ENCODE results near the gene FECH.

The FECH gene

DNA sequence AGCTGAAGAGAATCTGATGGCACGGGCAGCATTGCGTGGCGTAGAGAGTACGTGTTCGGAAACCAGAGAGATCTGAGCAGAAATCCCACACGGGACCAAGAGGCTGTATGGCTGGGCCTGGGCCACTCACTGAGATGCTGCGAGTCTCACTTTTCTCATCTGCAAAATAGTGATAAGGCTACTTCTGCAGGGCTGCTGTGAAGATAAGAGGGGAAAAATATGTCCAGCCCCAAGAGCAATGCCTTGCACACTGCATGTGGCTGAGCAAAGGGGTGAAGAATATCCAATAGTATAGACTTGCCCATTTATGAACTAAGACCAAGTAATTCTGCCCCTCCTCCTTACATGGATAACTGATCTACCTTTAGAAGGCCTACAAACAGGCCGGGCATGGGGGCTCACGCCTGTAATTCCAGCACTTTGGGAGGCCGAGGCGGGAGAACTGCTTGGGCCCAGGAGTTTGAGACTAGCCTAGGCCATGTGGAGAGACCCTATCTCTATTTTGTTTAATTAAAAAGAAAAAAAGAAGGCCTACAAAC, 3.1 kb downstream of the FECH start:
- no peak overlapping the region for H2BK12ac ChIP-seq (ENCODE audit: low read length in 2 of 2)
- H3K4me2 ChIP-seq (ENCODE audit: low read length, poor library complexity, severe bottlenecking): no peak overlapping the region

GRCh38 chr18:57581301-57581934, 5.1 kb downstream of the FECH start:
- no peaks in the 10 kb centered on the region for H3K9me3 ChIP-seq (ENCODE audit: control insufficient read depth, low read length)
- no peak overlapping the region for H2BK5ac ChIP-seq (ENCODE audit: low read depth, low read length, poor library complexity, severe bottlenecking)
- no peak overlapping the region for H4K8ac ChIP-seq (ENCODE audit: low read length)
- H3K23ac ChIP-seq (ENCODE audit: low read length in 2 of 2): no peak overlapping the region
- no peak overlapping the region for H3K18ac ChIP-seq (ENCODE audit: low read depth in 1 of 2, low read length in 2 of 2)
- no peak overlapping the region for H3K27ac ChIP-seq (ENCODE audit: low read length, poor library complexity, severe bottlenecking)
- H3K4me1 ChIP-seq (ENCODE audit: control insufficient read depth, insufficient read depth, low read depth, low read length): peaks cover 5% of the 10 kb centered on the region
- H2BK120ac ChIP-seq (ENCODE audit: low read depth, low read length): no peak overlapping the region
- H3K79me1 ChIP-seq (replicated peaks; ENCODE audit: low read length, poor library complexity, severe bottlenecking): peaks cover 26% of the 10 kb centered on the region
- no peak overlapping the region for H3K14ac ChIP-seq (ENCODE audit: low read length in 2 of 2)
- H2BK15ac ChIP-seq (ENCODE audit: low read depth, poor library complexity, severe bottlenecking): no peak overlapping the region
- H3K4me3 ChIP-seq (ENCODE audit: insufficient read depth in 1 of 2, low read depth in 1 of 2, low read length in 2 of 2): no peak overlapping the region
- H2BK12ac ChIP-seq (ENCODE audit: low read length in 2 of 2): no peak overlapping the region
- no peak for DNase-seq
- no peak overlapping the region for H3K4ac ChIP-seq (ENCODE audit: low read depth in 1 of 2, low read length in 2 of 2)
- no peak overlapping the region for H3K4me2 ChIP-seq (ENCODE audit: low read length, poor library complexity, severe bottlenecking)
- H3K27me3 ChIP-seq (ENCODE audit: control insufficient read depth in 1 of 2, insufficient read depth in 1 of 2, low read length in 2 of 2): no peaks in the 10 kb centered on the region
- no peak overlapping the region for H2AFZ ChIP-seq (ENCODE audit: low read depth, low read length)
- WGBS: 94% methylated on average over 4 of the region's 5 CpGs
- no peak overlapping the region for H2AK5ac ChIP-seq (ENCODE audit: low read length, severe bottlenecking)
- H3K36me3 ChIP-seq (ENCODE audit: control insufficient read depth in 1 of 2, insufficient read depth in 2 of 2, low read depth in 1 of 2, low read length in 2 of 2): peaks cover 24 to 50% of the 10 kb centered on the region in 2 experiments
- no peak overlapping the region for H3K9ac ChIP-seq (ENCODE audit: low read length)
- H4K91ac ChIP-seq (ENCODE audit: low read length): no peak overlapping the region

More for the DNA sequence above, 3.1 kb downstream of the FECH start:
- Histone ChIP-seq H3K27me3 (ENCODE audit: control insufficient read depth in 1 of 2, insufficient read depth in 1 of 2, low read length in 2 of 2) (no peaks in the 10 kb centered on the region), H3K9me3 (ENCODE audit: control insufficient read depth, low read length) (no peaks in the 10 kb centered on the region), H2BK120ac (ENCODE audit: low read depth, low read length) (no peak overlapping the region), H3K9ac (ENCODE audit: low read length) (no peak overlapping the region), H2BK15ac (ENCODE audit: low read depth, poor library complexity, severe bottlenecking) (no peak overlapping the region), H3K14ac (ENCODE audit: low read length in 2 of 2) (no peak overlapping the region), H2AFZ (ENCODE audit: low read depth, low read length) (no peak overlapping the region), H2AK5ac (ENCODE audit: low read length, severe bottlenecking) (no peak overlapping the region), H3K27ac (ENCODE audit: low read length, poor library complexity, severe bottlenecking) (no peak overlapping the region), H3K18ac (ENCODE audit: low read depth in 1 of 2, low read length in 2 of 2) (no peak overlapping the region), H3K4me3 (ENCODE audit: insufficient read depth in 1 of 2, low read depth in 1 of 2, low read length in 2 of 2) (no peak overlapping the region), H4K91ac (ENCODE audit: low read length) (no peak overlapping the region), H3K4me1 (ENCODE audit: control insufficient read depth, insufficient read depth, low read depth, low read length) (peaks cover 7% of the 10 kb centered on the region), H3K36me3 (ENCODE audit: control insufficient read depth in 1 of 2, insufficient read depth in 2 of 2, low read depth in 1 of 2, low read length in 2 of 2) (peaks cover 20 to 33% of the 10 kb centered on the region in 2 experiments), H2BK5ac (ENCODE audit: low read depth, low read length, poor library complexity, severe bottlenecking) (no peak overlapping the region), H3K79me1 (replicated peaks; ENCODE audit: low read length, poor library complexity, severe bottlenecking) (peaks cover 24% of the 10 kb centered on the region), H3K4ac (ENCODE audit: low read depth in 1 of 2, low read length in 2 of 2) (no peak overlapping the region), H4K8ac (ENCODE audit: low read length) (no peak overlapping the region), H3K23ac (ENCODE audit: low read length in 2 of 2) (no peak overlapping the region)
- no peak for DNase-seq
- 94% methylated on average over 9 of the region's 11 CpGs for WGBS

DNA sequence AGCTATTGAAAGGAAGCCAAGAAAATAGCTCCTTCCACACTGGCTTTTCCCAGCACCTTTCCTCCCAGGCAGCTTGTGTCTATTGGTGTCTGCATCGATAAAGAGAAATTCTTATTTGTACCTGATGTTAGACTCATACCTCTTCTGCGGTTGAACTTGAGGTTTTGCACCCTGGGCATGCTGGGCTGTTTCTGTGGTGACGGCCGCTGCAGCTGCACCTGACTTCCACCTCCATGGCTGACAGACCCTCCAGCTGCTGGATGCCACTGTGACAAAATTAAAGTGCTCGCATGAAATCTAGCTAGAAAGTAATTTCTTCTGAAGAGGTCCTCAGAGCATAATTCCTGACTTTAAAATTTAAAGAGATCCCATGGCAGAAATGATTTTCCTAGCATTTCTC, 6.6 kb downstream of the FECH start:
- Histone ChIP-seq H3K9me3 (ENCODE audit: control insufficient read depth, low read length) (no peaks in the 10 kb centered on the region), H3K4me2 (ENCODE audit: low read length, poor library complexity, severe bottlenecking) (no peak overlapping the region), H3K4ac (ENCODE audit: low read depth in 1 of 2, low read length in 2 of 2) (no peak overlapping the region), H3K27ac (ENCODE audit: low read length, poor library complexity, severe bottlenecking) (no peak overlapping the region), H2AFZ (ENCODE audit: low read depth, low read length) (no peak overlapping the region), H3K4me1 (ENCODE audit: control insufficient read depth, insufficient read depth, low read depth, low read length) (peaks cover 1% of the 10 kb centered on the region), H3K4me3 (ENCODE audit: insufficient read depth in 1 of 2, low read depth in 1 of 2, low read length in 2 of 2) (no peak overlapping the region), H3K23ac (ENCODE audit: low read length in 2 of 2) (no peak overlapping the region), H2AK5ac (ENCODE audit: low read length, severe bottlenecking) (no peak overlapping the region), H4K91ac (ENCODE audit: low read length) (no peak overlapping the region), H3K9ac (ENCODE audit: low read length) (no peak overlapping the region), H2BK5ac (ENCODE audit: low read depth, low read length, poor library complexity, severe bottlenecking) (no peak overlapping the region), H2BK12ac (ENCODE audit: low read length in 2 of 2) (no peak overlapping the region), H3K14ac (ENCODE audit: low read length in 2 of 2) (no peak overlapping the region), H3K27me3 (ENCODE audit: control insufficient read depth in 1 of 2, insufficient read depth in 1 of 2, low read length in 2 of 2) (no peaks in the 10 kb centered on the region), H2BK120ac (ENCODE audit: low read depth, low read length) (no peak overlapping the region), H3K36me3 (ENCODE audit: control insufficient read depth in 1 of 2, insufficient read depth in 2 of 2, low read depth in 1 of 2, low read length in 2 of 2) (peaks cover 26 to 62% of the 10 kb centered on the region in 2 experiments), H3K18ac (ENCODE audit: low read depth in 1 of 2, low read length in 2 of 2) (no peak overlapping the region), H4K8ac (ENCODE audit: low read length) (no peak overlapping the region), H3K79me1 (replicated peaks; ENCODE audit: low read length, poor library complexity, severe bottlenecking) (peaks cover 24% of the 10 kb centered on the region), H2BK15ac (ENCODE audit: low read depth, poor library complexity, severe bottlenecking) (no peak overlapping the region)
- over 99% methylated on average over 4 of the region's 5 CpGs for WGBS
- no peak for DNase-seq

GRCh38 chr18:57576316-57576715, 10.2 kb downstream of the FECH start:
- Histone ChIP-seq H2BK15ac (ENCODE audit: low read depth, poor library complexity, severe bottlenecking) (no peak overlapping the region), H3K4me1 (ENCODE audit: control insufficient read depth, insufficient read depth, low read depth, low read length) (no peaks in the 10 kb centered on the region), H3K36me3 (ENCODE audit: control insufficient read depth in 1 of 2, insufficient read depth in 2 of 2, low read depth in 1 of 2, low read length in 2 of 2) (peaks cover 30 to 82% of the 10 kb centered on the region in 2 experiments), H2BK120ac (ENCODE audit: low read depth, low read length) (no peak overlapping the region), H4K91ac (ENCODE audit: low read length) (no peak overlapping the region), H2AK5ac (ENCODE audit: low read length, severe bottlenecking) (no peak overlapping the region), H3K9me3 (ENCODE audit: control insufficient read depth, low read length) (no peaks in the 10 kb centered on the region), H3K79me1 (replicated peaks; ENCODE audit: low read length, poor library complexity, severe bottlenecking) (peaks cover 20% of the 10 kb centered on the region), H4K8ac (ENCODE audit: low read length) (no peak overlapping the region), H2AFZ (ENCODE audit: low read depth, low read length) (no peak overlapping the region), H2BK5ac (ENCODE audit: low read depth, low read length, poor library complexity, severe bottlenecking) (no peak overlapping the region), H3K4me2 (ENCODE audit: low read length, poor library complexity, severe bottlenecking) (no peak overlapping the region), H3K14ac (ENCODE audit: low read length in 2 of 2) (no peak overlapping the region), H3K4ac (ENCODE audit: low read depth in 1 of 2, low read length in 2 of 2) (no peak overlapping the region), H3K27me3 (ENCODE audit: control insufficient read depth in 1 of 2, insufficient read depth in 1 of 2, low read length in 2 of 2) (no peaks in the 10 kb centered on the region), H3K4me3 (ENCODE audit: insufficient read depth in 1 of 2, low read depth in 1 of 2, low read length in 2 of 2) (no peak overlapping the region), H3K27ac (ENCODE audit: low read length, poor library complexity, severe bottlenecking) (no peak overlapping the region), H3K23ac (ENCODE audit: low read length in 2 of 2) (no peak overlapping the region), H3K9ac (ENCODE audit: low read length) (no peak overlapping the region), H2BK12ac (ENCODE audit: low read length in 2 of 2) (no peak overlapping the region), H3K18ac (ENCODE audit: low read depth in 1 of 2, low read length in 2 of 2) (no peak overlapping the region)
- DNase-seq: no peak
- WGBS: 96% methylated on average over 5 of the region's 6 CpGs
